ENCODE data around the gene ZKSCAN2. TPM values are rescaled to one million over a fixed set of nuclear protein-coding genes. Genes with fewer than 3 reads are reported as not detected.

ZKSCAN2 gene
- polyA plus RNA-seq, 2 of the 4 experiments (the other 2 are of a cell fraction), result 2.0 to 3.4 TPM

GRCh38 chr16:25298165-25298872, 40.7 kb upstream of the ZKSCAN2 start:
- ATAC-seq (peak; percentile 56 to 61; a peak in 5 of 6 replicates), FAIRE-seq (no peak), DNase-seq (ENCODE audit: low read depth in 1 of 2, low spot score in 1 of 2) (peak in 1 of 2 experiments; percentile 7)
- ChIA-PET CTCF (no interaction called here), POLR2A (no interaction called here)
- H3K4me3 ChIP-seq, result no peak overlapping the region
- H3K4me1 ChIP-seq, result no peaks in the 10 kb centered on the region
- TF ChIP-seq GATA3 (IDR thresholded peaks at IDR 0.05; ENCODE audit: borderline replicate concordance) (no peak), KDM5A (IDR thresholded peaks at IDR 0.05) (no peak), SREBF2 (IDR thresholded peaks at IDR 0.05) (no peak), RAD21 (conservative IDR thresholded peaks at IDR 0.05 in 1 of 2, IDR thresholded peaks at IDR 0.05 in 1 of 2) (no peak), HDAC2 (IDR thresholded peaks at IDR 0.05) (no peak), PHF8 (IDR thresholded peaks at IDR 0.05; ENCODE audit: borderline replicate concordance, low read depth) (no peak), HEYL (CRISPR knock-in tag; IDR thresholded peaks at IDR 0.05) (no peak), NPAS2 (CRISPR knock-in tag; IDR thresholded peaks at IDR 0.05; ENCODE audit: borderline replicate concordance) (no peak), CBX2 (IDR thresholded peaks at IDR 0.05; ENCODE audit: borderline replicate concordance, low read depth) (no peak)
- H3K9me3 ChIP-seq, result no peaks in the 10 kb centered on the region
- no peak overlapping the region for H3K27ac ChIP-seq
- H3K4me2 ChIP-seq, result no peak overlapping the region
- WGBS (ENCODE audit: missing lambda C conversion rate), result 23% methylated on average over 5 of the region's 5 CpGs

GRCh38 chr16:25297151-25297787, 39.6 kb upstream of the ZKSCAN2 start:
- Histone ChIP-seq H3K27ac (no peak overlapping the region), H3K4me3 (no peak overlapping the region), H3K4me1 (no peaks in the 10 kb centered on the region), H3K4me2 (no peak overlapping the region), H3K9me3 (no peaks in the 10 kb centered on the region)
- 23% methylated on average over 6 of the region's 6 CpGs for WGBS (ENCODE audit: missing lambda C conversion rate)
- TF ChIP-seq BCL3 (IDR thresholded peaks at IDR 0.05) (no peak), TFCP2L1 (CRISPR knock-in tag; IDR thresholded peaks at IDR 0.05) (no peak), EHF (CRISPR knock-in tag; IDR thresholded peaks at IDR 0.05) (no peak), BHLHE40 (IDR thresholded peaks at IDR 0.05; ENCODE audit: low read depth, low read length) (no peak), FOSB (CRISPR knock-in tag; IDR thresholded peaks at IDR 0.05) (no peak), FOSL2 (IDR thresholded peaks at IDR 0.05) (no peak), FOSL2 (CRISPR knock-in tag; IDR thresholded peaks at IDR 0.05) (no peak), SMC3 (IDR thresholded peaks at IDR 0.05) (no peak), NPAS2 (CRISPR knock-in tag; IDR thresholded peaks at IDR 0.05; ENCODE audit: borderline replicate concordance) (no peak), CHD2 (IDR thresholded peaks at IDR 0.05; ENCODE audit: low read length, partially characterized antibody) (no peak), HMGXB4 (CRISPR knock-in tag; IDR thresholded peaks at IDR 0.05; ENCODE audit: borderline replicate concordance) (no peak), HDAC2 (IDR thresholded peaks at IDR 0.05) (no peak), ZSCAN20 (CRISPR knock-in tag; IDR thresholded peaks at IDR 0.05) (no peak), ZC3H11A (IDR thresholded peaks at IDR 0.05) (no peak), JUN (IDR thresholded peaks at IDR 0.05) (no peak), FOXS1 (CRISPR knock-in tag; IDR thresholded peaks at IDR 0.05) (no peak), ZNF302 (CRISPR knock-in tag; IDR thresholded peaks at IDR 0.05) (no peak), RFX5 (IDR thresholded peaks at IDR 0.05) (no peak)
- FAIRE-seq (no peak), ATAC-seq (no peak), DNase-seq (ENCODE audit: low read depth in 1 of 2, low spot score in 1 of 2) (no peak)
- ChIA-PET CTCF (interaction anchor here (0.7 kb wide), 1 partner anchor 97 kb away, joined by 3 read pairs; no protein-coding TSS in a partner anchor), POLR2A (no interaction called here)
